GM18951 (cell line): Measurements from ENCODE around the gene C2orf49.
A peak's percentile ranks its signal among the peaks of the same experiment; 100 is the strongest.

Source experiments
- POLR2A ChIP-seq: IDR thresholded peaks from 4 replicates; pipeline ENCODE4 v1.6.1; 2011; ENCODE audit warnings: mild to moderate bottlenecking; ENCODE audit not compliant: insufficient read length, insufficient read depth; ENCODE audit errors: extremely low read depth
- in situ Hi-C: fragments of 300-500 bp; cut with MboI; formaldehyde crosslinking; loops from one replicate; pipeline ENCODE4 v1.12.0; 2022; ENCODE audit warnings: low sequenced_read_pairs, mixed read lengths, inconsistent platforms; ENCODE audit not compliant: unreplicated experiment

C2orf49 gene

GRCh38 chr2:105337122-105338019 lies at the start of gene C2orf49:
Gene C2orf49, plus strand, starts transcription at chr2:105337540. Its CDS starts 48 bp downstream, at chr2:105337588.
- in situ Hi-C loops, result no loop called here

DNA sequence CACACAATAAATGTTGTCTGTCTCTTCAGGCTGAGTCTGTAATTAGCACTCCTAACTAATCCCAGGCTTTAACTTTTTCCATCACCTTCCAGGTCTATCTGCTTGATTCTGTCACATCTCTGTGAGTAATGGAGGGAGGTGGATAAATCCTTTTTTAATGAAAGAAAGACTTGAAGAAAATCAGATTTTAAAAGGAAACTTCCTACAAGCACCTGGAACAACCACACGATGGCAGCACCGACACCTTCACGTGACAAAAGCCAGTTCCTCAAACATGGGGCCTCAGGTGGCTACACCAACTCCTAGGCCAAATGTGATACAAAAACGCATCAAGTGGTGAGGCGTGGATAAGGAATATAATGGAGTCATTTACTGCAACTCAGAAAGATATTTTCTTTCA lies 49.6 kb upstream of the C2orf49 start:
- TF ChIP-seq POLR2A, result no peak
- in situ Hi-C loops, result no loop called here

More at GRCh38 chr2:105337122-105338019, at the start of gene C2orf49:
- TF ChIP-seq POLR2A, result peak; percentile 74

GRCh38 chr2:105288133-105288532 lies 49.2 kb upstream of the C2orf49 start:
- no peak for TF ChIP-seq POLR2A
- in situ Hi-C loops, result no loop called here

GRCh38 chr2:105290981-105291660 lies 46.2 kb upstream of the C2orf49 start:
- in situ Hi-C loops, result no loop called here
- no peak for TF ChIP-seq POLR2A

DNA sequence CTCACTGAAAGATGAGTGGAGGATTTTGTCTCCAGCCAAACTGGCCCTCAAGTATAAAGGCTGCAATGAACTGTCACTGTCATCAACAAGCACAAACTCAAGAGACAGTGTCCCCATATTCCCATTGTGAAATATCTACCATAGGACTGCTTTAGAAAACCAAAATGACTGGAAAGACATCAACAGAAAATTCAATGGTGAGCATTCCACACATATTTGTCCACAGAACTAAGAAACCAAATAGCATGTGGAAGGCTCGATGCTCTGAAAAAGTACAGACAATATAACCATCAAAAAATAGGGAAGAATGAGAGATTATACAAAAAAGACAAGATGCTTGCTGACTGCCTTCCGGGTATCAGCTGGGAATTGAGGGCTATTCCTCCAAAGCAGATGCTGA lies 45.4 kb upstream of the C2orf49 start:
- in situ Hi-C loops, result no loop called here
- TF ChIP-seq POLR2A, result no peak

GRCh38 chr2:105294046-105294445 lies 43.3 kb upstream of the C2orf49 start:
- no peak for TF ChIP-seq POLR2A
- in situ Hi-C loops, result no loop called here

DNA sequence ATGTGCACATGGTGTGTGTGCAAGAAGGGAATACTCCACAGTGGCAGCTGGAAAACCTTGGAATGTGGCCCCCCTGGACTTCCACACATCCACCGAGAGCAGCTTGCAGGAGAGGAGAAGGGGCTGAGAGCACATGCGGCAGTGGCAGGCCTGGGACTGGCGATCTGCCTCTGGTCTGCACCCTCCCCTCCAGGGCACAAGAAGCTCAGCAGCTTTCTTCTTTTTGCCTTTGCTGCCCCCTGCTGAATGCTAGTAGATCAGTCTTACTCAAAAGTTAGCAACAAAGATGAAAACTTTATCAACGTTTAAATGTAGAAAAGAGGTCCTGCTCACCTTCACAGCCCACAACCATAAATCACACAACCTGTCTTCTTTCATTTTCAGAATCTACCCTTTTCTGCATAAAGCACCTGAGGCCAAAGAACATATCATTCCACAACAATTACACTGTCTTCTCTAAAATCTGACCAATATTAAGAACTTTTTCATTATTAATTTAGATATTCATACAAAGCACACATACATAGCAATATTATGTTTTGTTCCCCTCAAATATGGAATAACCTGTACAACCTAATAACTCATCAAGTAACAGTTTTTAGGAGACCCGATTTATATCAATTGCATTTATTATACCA lies 42.4 kb upstream of the C2orf49 start:
- in situ Hi-C loops, result no loop called here
- no peak for TF ChIP-seq POLR2A

DNA sequence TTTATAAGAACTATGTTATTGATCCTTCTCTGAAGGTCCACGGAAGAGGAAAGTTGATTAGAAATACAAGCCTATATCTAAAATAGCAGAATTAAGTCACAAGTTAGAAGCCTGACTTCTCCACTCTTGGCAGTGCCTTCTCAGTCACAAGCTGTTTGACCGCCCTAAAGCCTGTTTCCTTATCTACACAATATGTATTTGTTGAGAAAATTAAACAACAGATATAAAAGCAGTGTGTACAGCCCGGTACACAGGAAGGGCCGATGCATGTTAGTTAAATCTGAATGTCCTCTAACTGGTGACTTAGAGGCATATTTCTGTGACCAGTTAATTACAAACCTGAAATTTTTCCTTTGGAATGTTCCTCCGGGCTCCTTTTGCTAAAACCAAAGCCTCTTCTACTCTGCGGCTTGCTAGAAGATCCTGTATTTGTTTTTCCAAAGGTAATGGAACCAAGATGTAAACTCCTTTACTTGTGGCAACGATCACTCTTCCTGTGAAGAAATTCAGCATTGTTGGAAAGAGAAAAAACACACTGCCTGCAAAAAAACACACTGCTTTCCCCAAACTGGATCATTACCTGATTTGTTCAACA lies 41.2 kb upstream of the C2orf49 start:
- in situ Hi-C loops, result no loop called here
- TF ChIP-seq POLR2A, result no peak

DNA sequence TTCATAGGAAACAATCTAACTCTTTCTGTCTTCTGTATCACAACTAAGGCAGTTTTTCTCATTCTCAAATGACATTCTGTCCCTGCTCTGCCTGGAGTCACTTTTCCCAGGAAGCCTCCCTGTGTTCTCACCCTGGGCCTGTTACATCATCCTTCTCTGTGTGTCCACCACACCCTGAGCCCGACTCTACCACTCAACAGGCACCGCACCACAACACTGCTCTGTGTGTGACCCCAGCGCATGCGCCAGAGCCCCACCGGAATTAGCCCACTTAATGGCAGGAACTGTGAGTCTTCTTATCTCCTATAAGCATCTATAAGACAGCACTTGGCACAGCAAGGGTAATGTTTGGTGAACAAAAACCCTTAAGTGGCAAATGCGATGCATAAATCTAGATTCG lies 40.1 kb upstream of the C2orf49 start:
- no peak for TF ChIP-seq POLR2A
- in situ Hi-C loops, result no loop called here

DNA sequence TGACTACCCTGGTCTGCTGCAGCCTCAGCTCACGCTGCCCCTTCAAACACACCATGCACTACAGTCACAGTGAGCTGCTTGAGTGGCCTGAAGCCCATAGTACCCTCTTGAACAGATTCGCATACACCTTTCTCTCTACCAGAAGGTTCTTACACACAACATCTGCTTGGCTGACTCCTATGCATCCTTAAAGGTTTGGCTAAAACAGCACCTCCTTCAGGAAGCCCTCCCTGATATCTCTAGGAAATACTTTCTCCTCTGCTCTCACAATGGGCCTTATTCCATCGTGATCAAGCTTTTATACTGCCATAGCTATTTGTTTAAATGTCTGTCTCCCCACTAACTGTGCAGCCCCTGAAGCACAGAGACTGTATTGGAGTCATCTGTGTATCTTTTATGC lies 39.3 kb upstream of the C2orf49 start:
- no peak for TF ChIP-seq POLR2A
- in situ Hi-C loops, result no loop called here

- no peak for TF ChIP-seq POLR2A
- in situ Hi-C loops, result no loop called here
Observed at GRCh38 chr2:105299290-105299689, 38.0 kb upstream of the C2orf49 start.

DNA sequence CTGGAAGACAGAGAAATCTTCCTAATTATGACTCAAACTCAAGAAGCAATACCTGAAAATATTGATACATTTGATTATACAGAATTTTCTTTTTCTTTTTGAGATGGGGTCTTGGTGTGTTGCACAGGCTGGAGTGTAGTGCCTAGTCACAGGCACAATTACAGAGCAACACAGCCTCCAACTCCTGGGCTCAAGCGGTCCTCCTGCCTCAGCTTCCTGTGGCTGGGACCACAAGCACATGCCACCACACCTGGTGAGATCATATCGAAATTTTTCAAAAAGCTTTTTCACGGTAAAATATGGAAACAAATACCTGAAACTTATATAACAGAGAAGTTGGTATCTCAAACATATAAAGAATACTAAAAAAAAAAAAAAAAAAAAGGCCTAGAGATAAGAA lies 35.7 kb upstream of the C2orf49 start:
- in situ Hi-C loops, result no loop called here
- no peak for TF ChIP-seq POLR2A

GRCh38 chr2:105307146-105307545 lies 30.2 kb upstream of the C2orf49 start:
- no peak for TF ChIP-seq POLR2A
- in situ Hi-C loops, result no loop called here

DNA sequence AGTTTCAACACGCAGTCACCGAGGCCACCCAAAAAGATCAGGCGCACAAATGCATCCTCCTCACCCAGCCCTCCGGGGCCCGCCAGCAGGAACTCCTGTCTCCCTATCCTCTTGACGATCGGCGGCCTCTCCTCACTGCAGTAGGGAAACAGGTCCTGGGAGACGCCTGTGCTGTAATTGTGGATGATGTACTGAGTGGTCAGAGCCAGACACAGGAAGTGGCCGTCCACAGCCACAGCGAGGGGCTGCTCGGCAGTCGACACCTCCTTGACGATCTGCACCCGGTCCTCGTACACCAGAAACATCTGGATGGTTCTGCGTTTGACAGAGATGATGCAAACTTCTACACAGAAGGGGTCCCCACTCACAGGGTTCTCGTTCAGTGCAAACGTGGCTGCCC lies 29.8 kb upstream of the C2orf49 start:
- TF ChIP-seq POLR2A, result no peak
- in situ Hi-C loops, result no loop called here

GRCh38 chr2:105307962-105308361 lies 29.4 kb upstream of the C2orf49 start:
- in situ Hi-C loops, result no loop called here
- no peak for TF ChIP-seq POLR2A
